DLD1 (cell line): ENCODE data around the gene IGSF11.
"Not testable (repeated sequence)": the region's sequence is repeated elsewhere in the genome, so short reads cannot be mapped to it uniquely, and the experiment has no call there.

ENCODE experiments used
- in situ Hi-C: cut with HindIII; loops from 2 replicates; pipeline ENCODE4 v1.10.0; 2017; ENCODE audit warnings: low sequenced_read_pairs

Gene IGSF11

GRCh38 chr3:119034256-119035013 lies at the start of gene IGSF11:
IGSF11 (minus strand) TSS chr3:119034846; CDS start chr3:119034582, 264 bp downstream.
- in situ Hi-C loops: no loop called here

GRCh38 chr3:119080364-119080763 lies 45.7 kb upstream of the IGSF11 start:
- in situ Hi-C loops: no loop called here

- in situ Hi-C loops: no loop called here
These were observed 38.8 kb upstream of the IGSF11 start for GRCh38 chr3:119073258-119074001.

DNA sequence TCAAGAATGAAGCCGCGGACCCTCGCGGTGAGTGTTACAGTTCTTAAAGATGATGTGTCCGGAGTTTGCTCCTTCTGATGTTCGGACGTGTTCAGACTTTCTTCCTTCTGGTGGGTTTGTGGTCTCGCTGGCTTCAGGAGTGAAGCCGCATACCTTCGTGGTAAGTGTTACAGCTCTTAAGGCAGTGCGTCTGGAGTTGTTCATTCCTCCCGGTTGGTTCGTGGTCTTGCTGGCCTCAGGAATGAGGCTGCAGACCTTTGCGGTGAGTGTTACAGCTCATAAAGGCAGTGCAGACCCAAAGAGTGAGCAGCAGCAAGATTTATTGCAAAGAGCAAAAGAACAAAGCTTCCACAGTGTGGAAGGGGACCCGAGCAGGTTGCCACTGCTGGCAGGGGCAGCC lies 37.8 kb upstream of the IGSF11 start:
- in situ Hi-C loops: not testable (repeated sequence)

DNA sequence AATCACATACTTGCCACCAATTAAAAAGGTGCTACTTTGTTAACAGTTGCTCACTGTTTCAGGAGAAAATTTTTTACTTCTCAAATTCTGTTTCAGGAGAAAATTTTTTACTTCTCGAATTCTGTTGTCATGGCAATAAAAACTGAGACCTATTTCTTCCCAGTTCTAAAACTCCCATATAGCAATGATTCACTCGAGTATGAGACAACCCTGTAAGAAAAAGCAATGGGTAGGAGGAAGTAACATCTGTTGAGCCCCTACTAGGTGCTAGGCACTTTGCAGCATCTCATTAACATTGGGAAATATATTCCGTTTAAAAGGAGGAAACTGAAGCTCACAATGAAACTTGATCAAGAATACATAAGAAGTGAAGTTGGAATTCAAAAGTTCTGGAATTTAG lies 35.1 kb upstream of the IGSF11 start:
- in situ Hi-C loops: no loop called here

DNA sequence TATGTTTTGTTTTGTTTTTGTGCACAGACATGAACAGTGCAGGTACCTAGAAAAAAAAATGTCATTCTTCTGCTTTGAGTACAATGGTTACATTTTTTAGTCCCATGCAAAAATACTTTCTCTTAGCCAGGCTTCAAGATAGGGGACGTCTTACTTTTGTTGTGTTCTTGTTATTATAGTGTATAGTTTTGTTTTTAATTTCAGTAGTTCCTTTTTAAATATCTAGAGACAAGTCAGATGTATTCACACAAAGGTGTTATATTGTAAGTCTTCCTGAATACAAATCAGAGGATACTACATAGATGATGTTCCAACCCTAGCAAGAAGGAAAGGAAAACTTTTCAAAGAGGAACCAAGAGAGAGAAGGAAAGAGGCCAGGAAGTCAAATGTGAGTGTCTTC lies 28.8 kb upstream of the IGSF11 start:
- in situ Hi-C loops: no loop called here

GRCh38 chr3:119062892-119063291 lies 28.2 kb upstream of the IGSF11 start:
- in situ Hi-C loops: no loop called here

DNA sequence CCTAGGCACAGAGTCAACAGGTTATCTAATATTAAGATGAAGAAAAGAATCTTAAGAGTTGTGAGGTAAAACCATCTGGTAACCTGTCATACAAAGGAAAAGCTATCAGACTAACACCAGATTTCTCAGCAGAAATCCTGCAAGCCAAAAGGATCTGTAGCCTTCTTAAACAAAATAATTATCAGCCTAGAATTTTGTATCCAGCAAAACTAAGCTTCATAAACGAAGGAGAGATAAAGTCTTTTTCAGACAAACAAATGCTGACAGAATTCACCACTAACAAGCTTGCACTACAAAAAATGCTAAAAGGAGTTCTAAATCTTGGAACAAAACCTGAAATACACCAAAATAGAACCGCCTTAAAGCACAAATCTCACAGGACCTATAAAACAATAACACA lies 9.9 kb upstream of the IGSF11 start:
- in situ Hi-C loops: no loop called here

DNA sequence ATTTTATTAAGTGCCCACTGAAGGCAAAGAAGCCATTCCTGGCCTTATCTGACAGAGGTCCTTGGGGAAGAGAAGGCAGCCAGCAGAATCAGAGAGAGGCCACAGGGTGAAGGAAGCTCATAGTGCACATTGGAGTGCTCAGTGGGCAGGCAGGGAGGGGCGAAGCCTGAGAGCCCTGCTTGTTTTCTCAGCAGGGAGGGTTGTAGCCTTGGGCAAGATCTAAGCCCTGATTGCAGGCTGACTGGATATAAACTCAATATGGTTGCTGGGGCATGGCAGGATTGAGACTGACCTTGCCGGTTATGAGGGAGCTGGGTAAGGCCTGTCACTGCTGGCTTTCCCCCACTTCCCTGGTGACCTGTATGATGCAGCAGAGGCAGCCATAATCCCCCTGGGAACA lies 7.5 kb upstream of the IGSF11 start:
- in situ Hi-C loops: no loop called here

DNA sequence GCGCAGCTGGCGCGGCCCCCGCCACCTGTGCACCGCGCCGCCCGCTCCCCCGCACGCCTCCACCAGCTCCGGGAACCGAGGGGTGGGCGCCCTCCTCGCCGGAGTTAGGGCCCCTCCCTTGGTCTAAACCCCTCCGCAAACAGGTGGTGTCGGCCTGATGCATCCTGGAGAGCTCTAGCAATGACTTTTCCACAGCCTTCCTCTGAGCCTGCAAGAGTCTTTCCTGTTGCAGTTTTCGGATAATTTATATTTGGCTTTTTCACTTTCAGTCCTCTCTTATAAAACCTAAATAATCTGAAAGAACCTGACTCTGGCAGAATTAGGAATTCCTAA lies 334 bp upstream of the IGSF11 start:
- in situ Hi-C loops: no loop called here

- in situ Hi-C loops: no loop called here
These were observed 1.0 kb downstream of the IGSF11 start for GRCh38 chr3:119033393-119034255.

GRCh38 chr3:119025171-119025795 lies 9.4 kb downstream of the IGSF11 start:
- in situ Hi-C loops: no loop called here

GRCh38 chr3:119019767-119020518 lies 14.7 kb downstream of the IGSF11 start:
- in situ Hi-C loops: no loop called here

DNA sequence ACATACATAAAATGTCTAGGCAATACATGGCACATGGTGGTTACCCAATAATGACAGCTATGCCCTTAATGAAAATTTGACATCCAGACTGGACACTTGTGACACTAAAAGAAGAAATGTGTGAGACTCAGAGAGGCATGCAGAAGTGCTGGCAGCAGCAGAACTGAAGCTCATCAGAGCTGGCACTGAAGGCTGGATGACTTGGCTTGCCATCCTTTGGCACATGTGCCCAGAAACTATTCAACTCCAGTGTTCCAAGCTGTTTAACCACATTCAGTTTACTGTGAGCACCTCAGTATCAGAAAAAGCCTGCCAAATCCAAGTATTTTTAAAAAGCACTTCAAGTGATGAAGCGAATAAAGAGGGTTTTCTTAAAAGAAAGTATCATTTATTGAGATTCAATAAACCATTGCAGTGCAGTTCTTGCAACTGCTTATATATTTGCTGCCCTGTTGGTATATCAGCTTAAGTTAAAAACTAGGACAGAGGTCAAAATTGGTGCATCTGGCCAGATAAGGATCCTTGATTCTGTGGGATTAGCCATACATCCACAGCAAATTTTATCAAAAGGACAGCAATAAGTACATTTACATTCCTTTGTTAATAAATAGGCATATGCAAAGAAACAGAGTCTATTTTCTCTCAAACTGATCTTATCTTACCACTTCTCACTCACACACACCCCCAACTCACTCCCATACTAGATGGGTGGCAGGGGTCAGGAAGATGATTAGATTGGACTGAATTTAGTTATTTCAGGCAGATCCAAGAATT lies 15.8 kb downstream of the IGSF11 start:
- in situ Hi-C loops: no loop called here

- in situ Hi-C loops: no loop called here
These were observed 18.7 kb downstream of the IGSF11 start for GRCh38 chr3:119015942-119016341.

DNA sequence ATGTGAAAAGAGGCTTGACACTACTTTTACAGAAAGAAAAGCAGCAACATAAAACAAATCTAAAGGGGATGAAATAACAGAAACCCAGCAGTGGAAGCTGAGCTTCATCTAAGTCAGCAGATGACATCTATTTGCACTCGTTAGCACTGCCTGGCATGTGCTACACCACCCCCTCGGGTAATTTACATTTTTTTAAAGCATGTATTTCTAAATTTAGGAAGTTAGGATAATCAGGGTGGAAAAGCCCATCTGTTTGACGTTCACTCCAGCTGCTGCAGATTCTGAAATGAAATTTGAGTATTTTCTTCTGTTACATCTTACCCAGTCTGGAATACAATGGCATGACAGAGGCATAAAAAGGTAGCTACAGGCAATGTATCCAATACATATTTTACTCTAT lies 20.7 kb downstream of the IGSF11 start:
- in situ Hi-C loops: no loop called here

DNA sequence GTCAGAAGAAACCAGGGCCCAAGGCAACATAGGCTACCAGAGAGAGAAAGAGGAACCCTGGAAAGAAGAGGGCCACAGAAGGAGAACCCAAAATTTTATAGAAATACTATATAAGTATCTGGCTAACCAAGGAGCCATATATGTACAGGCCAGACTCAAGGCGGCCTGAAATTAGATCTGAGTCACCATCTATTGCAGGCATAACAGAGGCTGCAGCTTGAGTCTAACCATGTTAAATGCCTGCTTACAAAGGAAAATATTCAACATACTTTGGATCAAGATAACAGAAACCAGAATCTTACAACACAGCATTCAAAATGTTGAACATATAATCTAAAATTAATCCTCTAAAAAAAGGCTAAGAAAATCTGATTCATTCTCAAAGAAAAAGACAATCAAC lies 23.1 kb downstream of the IGSF11 start:
- in situ Hi-C loops: no loop called here

GRCh38 chr3:118997190-118997589 lies 37.5 kb downstream of the IGSF11 start:
- in situ Hi-C loops: no loop called here

DNA sequence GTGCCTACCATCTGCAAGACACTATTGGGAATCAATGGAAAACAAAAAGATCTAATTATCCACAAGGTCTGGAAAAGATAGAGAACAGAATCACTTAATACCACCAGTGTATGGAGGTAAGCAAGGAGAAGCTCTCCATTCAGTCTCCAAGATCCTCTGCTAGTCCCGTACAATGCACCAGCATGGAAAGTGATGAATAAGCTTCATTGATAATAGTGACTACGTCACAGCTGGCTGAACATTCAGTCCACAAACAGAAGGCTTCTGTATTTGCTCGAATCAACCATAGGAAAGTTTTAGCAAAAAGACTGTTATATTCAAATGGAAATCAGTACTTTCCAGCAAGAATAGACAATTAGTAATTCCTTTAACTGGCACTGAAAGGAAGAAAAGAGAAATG lies 42.9 kb downstream of the IGSF11 start:
- in situ Hi-C loops: no loop called here
